ENCODE data around the gene LHPP.

DNA sequence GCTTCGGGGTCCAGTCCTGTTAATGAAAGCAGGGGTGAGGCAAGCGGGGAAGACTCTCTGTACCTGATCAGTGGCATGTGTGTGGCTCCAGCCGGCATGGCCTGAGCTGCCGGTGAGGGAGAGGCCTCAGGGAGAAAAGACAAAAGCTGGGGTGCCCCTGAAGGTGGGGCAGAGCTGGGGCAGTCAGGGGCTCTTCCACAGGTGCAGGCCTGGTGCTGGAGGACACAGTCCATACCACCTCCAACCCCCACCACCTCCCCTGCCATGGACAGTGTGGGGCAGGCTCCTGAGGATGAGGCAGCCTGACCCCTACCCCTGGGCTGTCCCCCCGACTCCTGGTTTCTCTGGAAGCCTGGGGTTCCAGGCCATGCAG is 129.5 kb downstream of the LHPP start:
- TF ChIP-seq EZH2 (IDR thresholded peaks at IDR 0.05; ENCODE audit: insufficient read depth, poor library complexity, severe bottlenecking) (no peak), EZH2phosphoT487 (IDR thresholded peaks at IDR 0.05; ENCODE audit: insufficient read depth, low read depth) (no peak)

Measured in GM23248 (cell line).